ENCODE results near the gene ULK1.

ULK1 gene

DNA sequence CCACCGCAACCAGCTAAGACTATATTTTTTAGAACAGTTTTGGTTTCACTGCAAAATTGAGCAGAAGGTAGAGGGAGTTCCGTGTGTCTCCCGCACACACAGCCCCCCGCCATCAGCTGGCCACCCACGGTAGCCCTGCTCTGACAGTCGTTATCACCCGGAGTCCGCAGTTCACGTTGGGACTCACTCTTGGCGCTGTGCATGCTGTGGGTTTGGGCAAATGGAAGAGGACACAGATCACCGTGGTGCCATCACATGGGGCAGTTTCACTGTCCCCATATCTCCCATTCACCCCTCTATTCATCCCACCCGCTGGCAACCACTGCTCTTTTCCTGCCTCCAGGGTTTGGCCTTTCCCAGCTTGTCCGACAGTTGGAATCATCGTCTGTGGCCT, 31.8 kb upstream of the ULK1 start:
- H3K4me3 ChIP-seq (ENCODE audit: low read length), result no peak overlapping the region
- DNase-seq (ENCODE audit: low read depth), result no peak
- TF ChIP-seq, protein P1, sequence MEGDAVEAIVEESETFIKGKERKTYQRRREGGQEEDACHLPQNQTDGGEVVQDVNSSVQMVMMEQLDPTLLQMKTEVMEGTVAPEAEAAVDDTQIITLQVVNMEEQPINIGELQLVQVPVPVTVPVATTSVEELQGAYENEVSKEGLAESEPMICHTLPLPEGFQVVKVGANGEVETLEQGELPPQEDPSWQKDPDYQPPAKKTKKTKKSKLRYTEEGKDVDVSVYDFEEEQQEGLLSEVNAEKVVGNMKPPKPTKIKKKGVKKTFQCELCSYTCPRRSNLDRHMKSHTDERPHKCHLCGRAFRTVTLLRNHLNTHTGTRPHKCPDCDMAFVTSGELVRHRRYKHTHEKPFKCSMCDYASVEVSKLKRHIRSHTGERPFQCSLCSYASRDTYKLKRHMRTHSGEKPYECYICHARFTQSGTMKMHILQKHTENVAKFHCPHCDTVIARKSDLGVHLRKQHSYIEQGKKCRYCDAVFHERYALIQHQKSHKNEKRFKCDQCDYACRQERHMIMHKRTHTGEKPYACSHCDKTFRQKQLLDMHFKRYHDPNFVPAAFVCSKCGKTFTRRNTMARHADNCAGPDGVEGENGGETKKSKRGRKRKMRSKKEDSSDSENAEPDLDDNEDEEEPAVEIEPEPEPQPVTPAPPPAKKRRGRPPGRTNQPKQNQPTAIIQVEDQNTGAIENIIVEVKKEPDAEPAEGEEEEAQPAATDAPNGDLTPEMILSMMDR (IDR thresholded peaks at IDR 0.05; ENCODE audit: insufficient read depth, low read depth, low read length, missing control alignments), result no peak

GRCh38 chr12:131862994-131863710, 31.3 kb upstream of the ULK1 start:
- DNase-seq (ENCODE audit: low read depth), result peak; percentile 45
- no peak overlapping the region for H3K4me3 ChIP-seq (ENCODE audit: low read length)
- TF ChIP-seq, protein P1 (IDR thresholded peaks at IDR 0.05; ENCODE audit: insufficient read depth, low read depth, low read length, missing control alignments), result no peak

DNA sequence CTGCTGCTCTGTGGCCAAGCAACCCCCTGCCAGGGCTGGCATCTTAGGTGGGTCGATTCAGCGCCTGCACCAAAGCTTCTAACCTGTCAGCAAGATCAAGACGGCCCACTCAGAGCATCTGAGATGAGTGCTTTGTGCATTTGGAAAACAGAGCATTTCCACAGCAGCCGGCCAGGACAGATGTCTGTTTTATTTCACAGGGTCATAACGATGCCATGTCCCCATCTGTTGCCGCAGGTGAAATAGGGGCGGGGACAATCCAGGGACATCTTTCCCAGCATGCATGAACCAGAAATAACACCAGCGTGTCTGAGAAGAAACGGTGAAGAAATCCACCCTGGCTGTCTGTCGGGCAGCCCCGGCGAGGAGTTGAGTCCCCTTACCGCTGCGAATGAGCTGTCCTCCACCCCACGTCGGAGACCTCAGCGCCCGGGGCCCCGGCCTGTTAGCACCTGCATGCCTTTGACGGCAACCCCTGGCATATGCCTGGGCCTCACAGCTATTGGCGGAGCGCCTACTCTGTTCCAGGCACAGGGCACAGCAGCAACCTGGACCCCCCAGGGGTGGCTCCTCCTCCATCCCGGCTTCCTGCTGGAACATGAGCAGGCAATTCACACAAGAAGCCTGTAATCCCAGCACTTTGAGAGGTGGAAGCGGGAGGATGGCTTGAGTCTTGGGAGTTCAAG, 30.6 kb upstream of the ULK1 start:
- H3K4me3 ChIP-seq (ENCODE audit: low read length), result no peak overlapping the region
- DNase-seq (ENCODE audit: low read depth), result no peak
- TF ChIP-seq, protein P1 (IDR thresholded peaks at IDR 0.05; ENCODE audit: insufficient read depth, low read depth, low read length, missing control alignments), result no peak

GRCh38 chr12:131864469-131864868, 30.0 kb upstream of the ULK1 start:
- no peak for DNase-seq (ENCODE audit: low read depth)
- H3K4me3 ChIP-seq (ENCODE audit: low read length), result no peak overlapping the region
- TF ChIP-seq, protein P1 (IDR thresholded peaks at IDR 0.05; ENCODE audit: insufficient read depth, low read depth, low read length, missing control alignments), result no peak

- TF ChIP-seq, protein P1 (IDR thresholded peaks at IDR 0.05; ENCODE audit: insufficient read depth, low read depth, low read length, missing control alignments), result no peak
- H3K4me3 ChIP-seq (ENCODE audit: low read length), result no peak overlapping the region
- DNase-seq (ENCODE audit: low read depth), result peak; percentile 79
Measured at GRCh38 chr12:131865180-131865875, 29.1 kb upstream of the ULK1 start.

GRCh38 chr12:131867471-131867870, 27.0 kb upstream of the ULK1 start:
- TF ChIP-seq, protein P1 (IDR thresholded peaks at IDR 0.05; ENCODE audit: insufficient read depth, low read depth, low read length, missing control alignments), result no peak
- no peak for DNase-seq (ENCODE audit: low read depth)

More at GRCh38 chr12:131867471-131867870, 27.0 kb upstream of the ULK1 start:
- no peak overlapping the region for H3K4me3 ChIP-seq (ENCODE audit: low read length)

Measured in epithelial cell of esophagus (primary cell).